B cell (primary cell): ENCODE data around the gene POP4. TPM values are rescaled to one million over a fixed set of nuclear protein-coding genes. Genes with fewer than 3 reads are reported as not detected.

ENCODE experiments used
- ATAC-seq: fragments of 200-7000 bp; cut with Tn5 transposase; one replicate; pipeline ENCODE4 v1.10.0; 2021; ENCODE audit warnings: low read depth, mild to moderate bottlenecking, moderate number of reproducible peaks, moderate library complexity
- CTCF ChIA-PET: fragments of 350-600 bp; sonication (Branson Sonifier 250); formaldehyde crosslinking; loops from one replicate; lab custom pipeline; 2021; ENCODE audit warnings: antibody characterized with exemption, inconsistent platforms; lab: Charles Lee
- POLR2A ChIA-PET: fragments of 350-600 bp; sonication (Branson Sonifier 250); formaldehyde crosslinking; loops from one replicate; lab custom pipeline; 2021; ENCODE audit warnings: antibody characterized with exemption; lab: Charles Lee
- DNase-seq: peaks from one replicate; pipeline ENCODE4 v3.0.0; 2013
- H2AFZ ChIP-seq: 2 replicates; pipeline ENCODE4 v1.6.1; 2012; ENCODE audit warnings: mild to moderate bottlenecking, low read depth, low read length; ENCODE audit not compliant: insufficient read depth, poor library complexity, severe bottlenecking
- H3K27ac ChIP-seq, 2 donors: 1 replicate in 1 of 2; 2 replicates in 1 of 2; pipeline ENCODE4 v1.5.1; 2012 to 2013; ENCODE audit warnings: low read length in 2 of 2, mild to moderate bottlenecking in 2 of 2, moderate library complexity in 1 of 2
- H3K27me3 ChIP-seq, 4 experiments: fragments of 200-600 bp in 1 of 4; sonication (generic) in 1 of 4; replicated peaks in 1 of 4; 1 replicate in 2 of 4; 2 replicates in 2 of 4; pipeline versions ENCODE4 v1.6.1 to v1.7.0; 2013 to 2016; ENCODE audit warnings: low read length in 3 of 4, mild to moderate bottlenecking in 2 of 4, mixed read lengths in 1 of 4, moderate library complexity in 1 of 4; ENCODE audit not compliant: insufficient read depth in 4 of 4, control insufficient read depth in 3 of 4; ENCODE audit errors: control extremely low read depth in 1 of 4
- H3K36me3 ChIP-seq, 2 experiments: replicated peaks in 1 of 2; 1 replicate in 1 of 2; 2 replicates in 1 of 2; pipeline versions ENCODE4 v1.6.1 to v1.7.1; 2013; ENCODE audit warnings: low read length in 1 of 2; ENCODE audit not compliant: insufficient read depth in 2 of 2, control insufficient read depth in 1 of 2; ENCODE audit errors: control extremely low read depth in 1 of 2, extremely low read depth in 1 of 2
- H3K4me1 ChIP-seq, 2 donors: fragments of 200-600 bp in 1 of 2; sonication (generic) in 1 of 2; 1 replicate in 1 of 2; 2 replicates in 1 of 2; pipeline versions ENCODE4 v1.5.1 to v1.6.1; 2013 to 2017; ENCODE audit warnings: low read length in 2 of 2; ENCODE audit not compliant: control insufficient read depth in 2 of 2, insufficient read depth in 2 of 2
- H3K4me2 ChIP-seq: replicated peaks from 2 replicates; pipeline ENCODE3; 2012; ENCODE audit warnings: mild to moderate bottlenecking, low read depth, low read length; ENCODE audit not compliant: poor library complexity, severe bottlenecking
- H3K4me3 ChIP-seq, 5 experiments: fragments of 200-600 bp in 1 of 5; sonication (generic) in 1 of 5; 1 replicate in 3 of 5; 2 replicates in 2 of 5; pipeline versions ENCODE4 v1.5.1 to v1.7.0; 2011 to 2016; ENCODE audit warnings: low read length in 4 of 5, mild to moderate bottlenecking in 4 of 5, low read depth in 2 of 5, control low read depth in 1 of 5, moderate library complexity in 1 of 5; ENCODE audit not compliant: insufficient read depth in 1 of 5; ENCODE audit errors: control extremely low read depth in 1 of 5, extremely low read depth in 1 of 5
- H3K79me2 ChIP-seq: fragments of 200-600 bp; sonication (generic); one replicate; pipeline ENCODE4 v1.6.0; 2016; ENCODE audit warnings: low read length; ENCODE audit not compliant: control insufficient read depth, insufficient read depth
- H3K9ac ChIP-seq: fragments of 200-600 bp; sonication (generic); 2 replicates; pipeline ENCODE4 v1.6.1; 2017; ENCODE audit warnings: mild to moderate bottlenecking, low read length, moderate library complexity
- H3K9me3 ChIP-seq, 3 donors: one replicate each; pipeline versions ENCODE4 v1.6.1 to v1.7.1; 2013; ENCODE audit warnings: low read length in 2 of 3; ENCODE audit not compliant: control insufficient read depth in 2 of 3, insufficient read depth in 1 of 3; ENCODE audit errors: control extremely low read depth in 1 of 3
- H4K20me1 ChIP-seq: 2 replicates; pipeline ENCODE4 v1.6.0; 2012; ENCODE audit warnings: mild to moderate bottlenecking, low read length; ENCODE audit not compliant: insufficient read depth, control insufficient read depth, poor library complexity, severe bottlenecking
- H3K27ac Mint-ChIP-seq: one replicate; pipeline ENCODE4 v1.8.0; 2021; ENCODE audit warnings: mixed read lengths
- H3K27me3 Mint-ChIP-seq: one replicate; pipeline ENCODE4 v1.8.0; 2021; ENCODE audit warnings: mixed read lengths
- H3K4me1 Mint-ChIP-seq: one replicate; pipeline ENCODE4 v1.8.0; 2021; ENCODE audit warnings: mixed read lengths
- H3K4me3 Mint-ChIP-seq: one replicate; pipeline ENCODE4 v1.8.0; 2021; ENCODE audit warnings: mixed read lengths
- H3K9me3 Mint-ChIP-seq: one replicate; pipeline ENCODE4 v1.8.0; 2022; ENCODE audit warnings: mixed read lengths; ENCODE audit not compliant: insufficient read depth
- CTCF ChIP-seq: fragments of 200-600 bp; IDR thresholded peaks from one replicate; pipeline ENCODE4 v1.8.0; 2022; ENCODE audit warnings: antibody characterized with exemption, mild to moderate bottlenecking
- EZH2 ChIP-seq: IDR thresholded peaks from 2 replicates; pipeline ENCODE4 v1.6.1; 2012; ENCODE audit warnings: borderline replicate concordance, low read depth, mild to moderate bottlenecking, moderate library complexity, low read length; ENCODE audit not compliant: insufficient read depth, poor library complexity, severe bottlenecking
- WGBS: methylation state at CpG from one replicate; pipeline ENCODE4 v1.1.5; 2013; ENCODE audit warnings: missing lambda C conversion rate; ENCODE audit not compliant: insufficient coverage; 5-methylcytosine and 5-hydroxymethylcytosine counted together
- intact Hi-C: fragments of 100-400 bp; cut with micrococcal nuclease; formaldehyde crosslinking; loops from one replicate; pipeline ENCODE4 v1.10.0; 2022
- polyA plus RNA-seq: library from polyadenylated mRNA; depleted of rRNA; stranded (reverse); fragments of >200 nt; gene quantifications from 2 replicates; pipeline ENCODE4 v1.2.3, GENCODE V29; 2012
- total RNA-seq, 2 donors: library from RNA; stranded (reverse); fragments of 120-200 nt in 1 of 2; gene quantifications; 1 replicate in 1 of 2; 2 replicates in 1 of 2; pipeline versions ENCODE4 v1.2.3 to v1.2.4, GENCODE V29; 2013 to 2022

Gene POP4
- total and polyA plus RNA-seq, 2 donors (not counting 1 experiment from before 2014, with no cell fraction given) = 58.9 to 61.2 TPM

GRCh38 chr19:29641597-29641996 is 35.5 kb downstream of the POP4 start:
- intact Hi-C loops = no loop called here
- no peak overlapping the region for H2AFZ ChIP-seq
- CTCF ChIA-PET = no interaction called here

GRCh38 chr19:29643361-29643935 is 37.4 kb downstream of the POP4 start:
- Histone ChIP-seq H2AFZ (no peak overlapping the region), H3K27me3 (peaks cover 0 to 3% (median 0%) of the 10 kb centered on the region in 4 experiments), H3K4me2 (no peak overlapping the region), H3K27ac (no peak overlapping the region), H3K9ac (no peak overlapping the region), H3K9me3 (no peaks in the 10 kb centered on the region), H3K36me3 (no peaks in the 10 kb centered on the region), H3K79me2 (no peaks in the 10 kb centered on the region), H4K20me1 (no peaks in the 10 kb centered on the region), H3K4me3 (no peak overlapping the region), H3K4me1 (no peaks in the 10 kb centered on the region)
- DNase-seq (no peak), ATAC-seq (no peak)
- ChIA-PET POLR2A (no interaction called here), CTCF (no interaction called here)
- H3K27me3 Mint-ChIP-seq = peaks cover 26% of the 10 kb centered on the region
- no peak overlapping the region for H3K27ac Mint-ChIP-seq
- TF ChIP-seq CTCF (no peak), EZH2 (no peak)
- intact Hi-C loops = no loop called here
- no peak overlapping the region for H3K4me3 Mint-ChIP-seq
- no peaks in the 10 kb centered on the region for H3K9me3 Mint-ChIP-seq
- H3K4me1 Mint-ChIP-seq = peaks cover 2% of the 10 kb centered on the region
- 90% methylated on average over 7 of the region's 7 CpGs for WGBS

More at GRCh38 chr19:29641597-29641996, 35.5 kb downstream of the POP4 start:
- no peaks in the 10 kb centered on the region for H3K9me3 ChIP-seq
- WGBS = 75% methylated on average over 1 of the region's 2 CpGs
- H4K20me1 ChIP-seq = no peaks in the 10 kb centered on the region
- H3K79me2 ChIP-seq = no peaks in the 10 kb centered on the region
- H3K27me3 ChIP-seq = peaks cover 0 to 3% (median 0%) of the 10 kb centered on the region in 4 experiments
- Mint-ChIP-seq H3K27ac (no peak overlapping the region), H3K4me3 (no peak overlapping the region), H3K4me1 (peaks cover 2% of the 10 kb centered on the region), H3K27me3 (peaks cover 24% of the 10 kb centered on the region), H3K9me3 (no peaks in the 10 kb centered on the region)
- TF ChIP-seq CTCF (no peak), EZH2 (no peak)
- H3K27ac ChIP-seq = no peak overlapping the region
- POLR2A ChIA-PET = no interaction called here
- no peak for DNase-seq
- no peaks in the 10 kb centered on the region for H3K36me3 ChIP-seq
- no peak overlapping the region for H3K9ac ChIP-seq
- H3K4me3 ChIP-seq = no peak overlapping the region
- no peaks in the 10 kb centered on the region for H3K4me1 ChIP-seq
- no peak overlapping the region for H3K4me2 ChIP-seq
- no peak for ATAC-seq
